IMR-90 (cell line): ENCODE results near the gene PBX3. TPM values are rescaled to one million over a fixed set of nuclear protein-coding genes. Genes with fewer than 3 reads are reported as not detected.

Source experiments
- ATAC-seq: fragments of 200-7000 bp; cut with Tn5 transposase; 2 replicates; pipeline ENCODE4 v1.9.1; 2020; ENCODE audit warnings: low read depth, mild to moderate bottlenecking, moderate library complexity
- BruUV-seq: library from RNA; stranded (reverse); fragments of 400-500 nt; replicated peaks from 2 replicates; lab custom pipeline; 2021; lab: Mats Ljungman, UMichigan
- CTCF ChIA-PET: fragments of 300-600 bp; formaldehyde crosslinking; extraction: SDS; loops from one replicate; lab custom pipeline; 2021; ENCODE audit warnings: antibody characterized with exemption; lab: Yijun Ruan, JAX
- POLR2A ChIA-PET: fragments of 300-600 bp; sonication (Branson Sonifier 250); formaldehyde crosslinking; loops from one replicate; lab custom pipeline; 2022; ENCODE audit warnings: antibody characterized with exemption; ENCODE audit not compliant: unreplicated experiment; lab: Charles Lee
- DNase-seq: peaks from one replicate; pipeline ENCODE4 v3.0.0; 2013
- H2AFZ ChIP-seq: replicated peaks from 2 replicates; pipeline ENCODE3; 2013; ENCODE audit warnings: low read length, mild to moderate bottlenecking; ENCODE audit not compliant: poor library complexity
- H2AK5ac ChIP-seq: 2 replicates; pipeline ENCODE4 v1.6.1; 2013; ENCODE audit warnings: low read depth, low read length, inconsistent platforms
- H2AK9ac ChIP-seq: replicated peaks from 2 replicates; pipeline ENCODE3; 2013; ENCODE audit warnings: mild to moderate bottlenecking, low read depth, low read length, moderate library complexity; ENCODE audit not compliant: poor library complexity
- H2BK120ac ChIP-seq: 2 replicates; pipeline ENCODE4 v1.6.1; 2013; ENCODE audit warnings: low read depth, low read length, inconsistent platforms
- H2BK15ac ChIP-seq: 3 replicates; pipeline ENCODE4 v1.6.1; 2013; ENCODE audit warnings: low read depth, low read length, inconsistent platforms
- H2BK20ac ChIP-seq: 2 replicates; pipeline ENCODE4 v1.6.1; 2013; ENCODE audit warnings: low read depth, mild to moderate bottlenecking, inconsistent platforms, low read length, moderate library complexity
- H2BK5ac ChIP-seq: 2 replicates; pipeline ENCODE4 v1.6.1; 2013; ENCODE audit warnings: mild to moderate bottlenecking, low read depth, low read length, inconsistent platforms; ENCODE audit not compliant: poor library complexity, severe bottlenecking
- H3K14ac ChIP-seq: replicated peaks from 2 replicates; pipeline ENCODE4 v1.6.1; 2013; ENCODE audit warnings: low read depth, low read length, inconsistent platforms
- H3K18ac ChIP-seq: 2 replicates; pipeline ENCODE4 v1.6.1; 2013; ENCODE audit warnings: low read depth, low read length, control low read depth
- H3K23ac ChIP-seq: 2 replicates; pipeline ENCODE4 v1.6.1; 2013; ENCODE audit warnings: low read depth, low read length, inconsistent platforms
- H3K27ac ChIP-seq: 2 replicates; pipeline ENCODE4 v1.5.1; 2013; ENCODE audit warnings: mild to moderate bottlenecking, control low read depth, low read length; ENCODE audit not compliant: insufficient read depth
- H3K27me3 ChIP-seq: 2 replicates; pipeline ENCODE4 v1.6.1; 2013; ENCODE audit warnings: low read length; ENCODE audit not compliant: control insufficient read depth, insufficient read depth
- H3K36me3 ChIP-seq: 2 replicates; pipeline ENCODE4 v1.6.1; 2013; ENCODE audit warnings: low read length, mixed read lengths; ENCODE audit not compliant: control insufficient read depth, insufficient read depth
- H3K4ac ChIP-seq: 2 replicates; pipeline ENCODE4 v1.6.1; 2013; ENCODE audit warnings: low read depth, low read length, inconsistent platforms
- H3K4me1 ChIP-seq: 2 replicates; pipeline ENCODE4 v1.6.1; 2013; ENCODE audit warnings: low read length, mixed read lengths; ENCODE audit not compliant: control insufficient read depth, insufficient read depth
- H3K4me2 ChIP-seq: 2 replicates; pipeline ENCODE4 v1.6.1; 2013; ENCODE audit warnings: low read depth, mild to moderate bottlenecking, control low read depth, low read length, moderate library complexity
- H3K4me3 ChIP-seq: 2 replicates; pipeline ENCODE4 v1.5.1; 2013; ENCODE audit warnings: low read depth, mild to moderate bottlenecking, control low read depth, low read length, moderate library complexity; ENCODE audit not compliant: insufficient read depth
- H3K56ac ChIP-seq: 2 replicates; pipeline ENCODE4 v1.6.1; 2013; ENCODE audit warnings: low read length, inconsistent platforms; ENCODE audit not compliant: insufficient read depth; ENCODE audit errors: extremely low read depth
- H3K79me1 ChIP-seq, 2 experiments: 2 replicates each; pipeline ENCODE4 v1.6.1; 2013; ENCODE audit warnings: low read length in 2 of 2, inconsistent platforms in 1 of 2, low read depth in 1 of 2
- H3K9ac ChIP-seq: 2 replicates; pipeline ENCODE4 v1.6.1; 2013; ENCODE audit warnings: low read depth, low read length, control low read depth
- H3K9me1 ChIP-seq: 2 replicates; pipeline ENCODE4 v1.6.1; 2013; ENCODE audit warnings: low read length, inconsistent platforms; ENCODE audit not compliant: insufficient read depth
- H3K9me3 ChIP-seq: 2 replicates; pipeline ENCODE4 v1.6.1; 2013; ENCODE audit warnings: low read length; ENCODE audit not compliant: control insufficient read depth, insufficient read depth
- H4K20me1 ChIP-seq: 2 replicates; pipeline ENCODE4 v1.6.1; 2013; ENCODE audit warnings: low read length, inconsistent platforms; ENCODE audit not compliant: insufficient read depth
- H4K5ac ChIP-seq: 2 replicates; pipeline ENCODE4 v1.6.1; 2013; ENCODE audit warnings: mild to moderate bottlenecking, low read depth, low read length, control low read depth
- H4K8ac ChIP-seq, 2 experiments: 2 replicates each; pipeline ENCODE4 v1.6.1; 2013; ENCODE audit warnings: low read depth in 2 of 2, low read length in 2 of 2, control low read depth in 1 of 2, inconsistent platforms in 1 of 2
- H4K91ac ChIP-seq: 2 replicates; pipeline ENCODE4 v1.6.1; 2013; ENCODE audit warnings: low read depth, low read length, inconsistent platforms; ENCODE audit not compliant: insufficient read depth
- BHLHE40 ChIP-seq: fragments of 150-350 bp; IDR thresholded peaks from 2 replicates; pipeline ENCODE4 v1.6.1; 2016; ENCODE audit warnings: mild to moderate bottlenecking, low read depth, low read length
- CEBPB ChIP-seq: IDR thresholded peaks from 2 replicates; pipeline ENCODE4 v1.6.1; 2012; ENCODE audit warnings: low read depth, low read length, improper control_type of control experiment
- CHD1 ChIP-seq: IDR thresholded peaks from 2 replicates; pipeline ENCODE4 v1.6.1; 2012; ENCODE audit warnings: low read depth, low read length, improper control_type of control experiment
- CTCF ChIP-seq: conservative IDR thresholded peaks from 2 replicates; pipeline ENCODE4 v1.5.1; 2012; ENCODE audit warnings: mild to moderate bottlenecking, low read depth, low read length, improper control_type of control experiment
- ELK1 ChIP-seq: fragments of 150-350 bp; IDR thresholded peaks from 2 replicates; pipeline ENCODE4 v1.6.1; 2016; ENCODE audit warnings: low read depth, mild to moderate bottlenecking, low read length, moderate library complexity, borderline replicate concordance
- FOS ChIP-seq: fragments of 150-350 bp; IDR thresholded peaks from 2 replicates; pipeline ENCODE4 v1.6.1; 2016; ENCODE audit warnings: low read depth, low read length
- MAFK ChIP-seq: IDR thresholded peaks from 2 replicates; pipeline ENCODE4 v1.6.1; 2012; ENCODE audit warnings: low read depth, low read length, improper control_type of control experiment
- MAZ ChIP-seq: IDR thresholded peaks from 2 replicates; pipeline ENCODE4 v1.6.1; 2012; ENCODE audit warnings: low read depth, mild to moderate bottlenecking, low read length, improper control_type of control experiment, moderate library complexity, borderline replicate concordance
- MXI1 ChIP-seq: IDR thresholded peaks from 2 replicates; pipeline ENCODE4 v1.6.1; 2012; ENCODE audit warnings: low read depth, mild to moderate bottlenecking, low read length, moderate library complexity, borderline replicate concordance
- NFE2L2 ChIP-seq: fragments of 150-350 bp; IDR thresholded peaks from 2 replicates; pipeline ENCODE4 v1.6.1; 2016; ENCODE audit warnings: low read depth, mild to moderate bottlenecking, low read length
- POLR2A ChIP-seq: IDR thresholded peaks from 2 replicates; pipeline ENCODE4 v1.6.1; 2012; ENCODE audit warnings: mild to moderate bottlenecking, low read depth, low read length
- RAD21 ChIP-seq: IDR thresholded peaks from 2 replicates; pipeline ENCODE4 v1.6.1; 2012; ENCODE audit warnings: low read length, improper control_type of control experiment
- RCOR1 ChIP-seq: IDR thresholded peaks from 2 replicates; pipeline ENCODE4 v1.6.1; 2012; ENCODE audit warnings: mild to moderate bottlenecking, low read length, improper control_type of control experiment; ENCODE audit not compliant: insufficient replicate concordance
- RFX5 ChIP-seq: IDR thresholded peaks from 2 replicates; pipeline ENCODE4 v1.8.0; 2012; ENCODE audit warnings: low read depth, mild to moderate bottlenecking, low read length, moderate library complexity
- SMC3 ChIP-seq: fragments of 150-350 bp; IDR thresholded peaks from 2 replicates; pipeline ENCODE4 v1.6.1; 2016; ENCODE audit warnings: low read depth, mild to moderate bottlenecking, antibody characterized with exemption, low read length, moderate library complexity
- USF2 ChIP-seq: fragments of 150-350 bp; IDR thresholded peaks from 2 replicates; pipeline ENCODE4 v1.6.1; 2017; ENCODE audit warnings: mild to moderate bottlenecking, antibody characterized with exemption, low read length, low read depth
- WGBS, 2 experiments: methylation state at CpG; one replicate each; pipeline versions ENCODE4 v1.1.5 to v1.1.7; 2013; ENCODE audit warnings: missing lambda C conversion rate in 2 of 2; ENCODE audit not compliant: insufficient read length in 1 of 2; ENCODE audit errors: extremely low coverage in 2 of 2; 5-methylcytosine and 5-hydroxymethylcytosine counted together
- dilution Hi-C: fragments of 300-500 bp; cut with HindIII; formaldehyde crosslinking; loops from one replicate; pipeline ENCODE4 v1.14.3; 2018; ENCODE audit warnings: low sequenced_read_pairs; ENCODE audit not compliant: unreplicated experiment
- in situ Hi-C: fragments of 300-500 bp; cut with MboI; formaldehyde crosslinking; loops from 3 replicates; pipeline ENCODE4 v1.14.3; 2019; ENCODE audit warnings: low sequenced_read_pairs, inconsistent platforms, mixed read lengths
- intact Hi-C: fragments of 100-400 bp; cut with micrococcal nuclease; formaldehyde crosslinking; loops from 2 replicates; pipeline ENCODE4 v1.10.0; 2022
- polyA plus RNA-seq, 3 experiments: library from polyadenylated mRNA; depleted of rRNA; stranded (reverse); fragments of >200 nt; gene quantifications; 2 replicates each; pipeline ENCODE4 v1.2.3, GENCODE V29; 2012; ENCODE audit warnings: low replicate concordance in 1 of 3
- total RNA-seq: library from RNA; depleted of rRNA; stranded (reverse); fragments of >200 nt; gene quantifications from 2 replicates; pipeline ENCODE4 v1.2.3, GENCODE V29; 2012

The PBX3 gene
- total and polyA plus RNA-seq, 2 of the 4 experiments (the other 2 are of a cell fraction) = 12.0 to 15.6 TPM

GRCh38 chr9:125893277-125893676 lies 146.1 kb downstream of the PBX3 start:
- Histone ChIP-seq H3K56ac (no peak overlapping the region), H2BK120ac (no peak overlapping the region), H3K9me3 (no peaks in the 10 kb centered on the region), H3K79me1 (peaks cover 26 to 33% of the 10 kb centered on the region in 2 experiments), H2AK9ac (no peak overlapping the region), H3K9me1 (no peaks in the 10 kb centered on the region), H3K27me3 (no peaks in the 10 kb centered on the region), H4K20me1 (0 out of 2 replicates have a peak, but pooled peaks cover 5% of the 10 kb centered on the region), H3K4me2 (no peak overlapping the region), H4K8ac (no peak overlapping the region), H3K23ac (no peak overlapping the region), H4K5ac (no peak overlapping the region), H2BK15ac (no peak overlapping the region), H3K4me3 (no peak overlapping the region), H3K18ac (no peak overlapping the region), H2AK5ac (no peak overlapping the region), H3K4me1 (peaks cover 4% of the 10 kb centered on the region; the same call in 1 of the 2 replicates), H2AFZ (no peak overlapping the region), H2BK5ac (no peak overlapping the region), H3K9ac (no peak overlapping the region), H3K14ac (no peak overlapping the region), H4K91ac (no peak overlapping the region), H2BK20ac (no peak overlapping the region), H3K4ac (no peak overlapping the region), H3K27ac (no peak overlapping the region), H3K36me3 (no peaks in the 10 kb centered on the region)
- BruUV-seq = no TSS peak
- 60% methylated on average over 1 of the region's 2 CpGs; no CpG with 5 or more reads in 1 of the 2 experiments for WGBS, 2 experiments
- dilution Hi-C loops (no loop called here), intact Hi-C loops (no loop called here), in situ Hi-C loops (no loop called here)
- DNase-seq (no peak), ATAC-seq (no peak)
- TF ChIP-seq NFE2L2 (no peak), CEBPB (no peak), ELK1 (no peak), BHLHE40 (no peak), FOS (no peak), MAZ (no peak), USF2 (no peak), CHD1 (no peak), RFX5 (no peak), MAFK (no peak), SMC3 (no peak), RAD21 (no peak), MXI1 (no peak), CTCF (no peak), RCOR1 (no peak), POLR2A (no peak)
- ChIA-PET POLR2A (no interaction called here), CTCF (interaction anchor here (0.5 kb wide), 1 partner anchor 8 kb away, joined by 3 read pairs; no protein-coding TSS in a partner anchor)
